Activated CD4-positive, alpha-beta memory T cell treated with anti-CD3 and anti-CD28 coated beads for 36 hours (primary cell): ENCODE measurements around the gene FXYD6. TPM values are rescaled to one million over a fixed set of nuclear protein-coding genes. Genes with fewer than 3 reads are reported as not detected.

Experiments used
- total RNA-seq, 2 experiments: library from RNA; stranded (reverse); gene quantifications; one replicate each; pipeline ENCODE4 v1.2.3, GENCODE V29; 2021

Gene FXYD6
- total RNA-seq, 2 experiments from 2014 or later = 0.26 to 0.61 TPM

Other genes with a start within 250 kb of the FXYD6 start
- gene DSCAML1, start 79.4 kb downstream of the FXYD6 start, total RNA-seq = under 1 TPM; 0.29 to 0.67 TPM
- gene FXYD2, start 51.9 kb downstream of the FXYD6 start, total RNA-seq = not detected
- 1 to 10 TPM; 2.0 to 2.6 TPM for gene TMPRSS13, start 52.7 kb upstream of the FXYD6 start, total RNA-seq
- 100 to 1,000 TPM; 114 to 117 TPM for gene IL10RA, start 109.7 kb upstream of the FXYD6 start, total RNA-seq
- not detected for gene TMPRSS4, start 200.4 kb upstream of the FXYD6 start, total RNA-seq
- gene SMIM35, start 210.3 kb upstream of the FXYD6 start, total RNA-seq = under 1 TPM; 0.22 to 0.40 TPM